ENCODE data around the gene MISP3.

Gene MISP3

DNA sequence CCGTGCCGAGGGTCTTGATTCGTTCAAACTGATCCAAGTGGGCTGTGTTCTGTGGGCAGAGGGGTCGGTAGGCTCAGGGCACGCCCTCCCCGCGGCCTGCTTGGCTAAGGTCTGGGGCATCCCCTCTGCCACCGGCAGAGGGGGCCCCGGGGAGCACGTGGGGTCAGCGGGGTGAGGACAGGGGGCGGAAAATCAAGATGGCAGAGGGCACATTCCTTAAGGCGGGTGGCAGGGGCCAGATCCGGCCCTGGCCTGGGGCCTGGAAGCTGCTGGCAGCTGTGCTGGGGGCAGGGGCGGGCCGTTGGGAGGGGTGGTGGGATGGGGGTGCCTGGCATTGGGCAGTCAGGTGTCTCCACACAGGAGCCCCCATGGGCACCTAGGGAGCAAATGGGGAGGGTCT is 34.3 kb downstream of the MISP3 start:
- DNase-seq: no peak

DNA sequence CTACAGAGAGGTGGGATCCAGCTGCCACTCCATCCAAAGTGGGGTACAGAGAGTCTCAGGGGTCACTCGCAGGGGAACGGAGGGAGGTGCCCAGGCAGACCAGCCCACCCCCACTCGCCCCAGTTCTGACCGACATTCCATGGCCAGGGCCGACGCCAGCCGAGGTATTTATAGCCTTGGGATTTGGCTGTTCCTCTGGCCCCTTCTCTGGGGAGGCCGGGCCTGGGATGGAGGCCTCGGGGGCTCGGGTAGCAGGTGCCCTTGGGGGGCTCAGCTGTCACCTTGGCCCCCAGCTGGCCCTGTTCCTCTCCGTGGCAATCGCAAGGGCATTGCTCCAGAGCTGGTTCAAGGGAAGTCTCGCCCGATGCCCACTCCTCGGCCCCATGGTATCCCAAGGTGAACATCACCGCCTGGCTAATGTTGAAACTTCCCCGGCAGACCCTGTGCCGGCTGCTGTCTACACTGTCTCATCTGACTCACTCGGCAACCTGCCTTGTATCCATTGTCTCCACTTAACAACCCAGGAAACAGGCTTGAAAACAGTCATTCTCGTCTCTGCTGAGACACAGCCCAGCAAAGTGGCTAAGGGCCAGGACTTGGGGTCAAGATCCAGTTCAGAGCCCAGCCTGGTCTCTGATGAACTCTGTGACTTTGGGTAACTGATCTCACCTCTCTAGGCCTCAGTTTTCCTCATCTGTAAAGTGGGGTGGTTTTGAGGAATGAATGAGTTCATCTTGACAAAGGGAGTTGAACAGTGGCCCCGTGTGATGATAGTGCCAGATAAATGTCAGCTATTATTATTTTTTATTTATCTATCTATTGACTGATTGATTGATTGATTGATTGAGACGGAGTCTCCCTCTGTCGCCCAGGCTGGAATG is 35.2 kb downstream of the MISP3 start:
- no peak for DNase-seq

DNA sequence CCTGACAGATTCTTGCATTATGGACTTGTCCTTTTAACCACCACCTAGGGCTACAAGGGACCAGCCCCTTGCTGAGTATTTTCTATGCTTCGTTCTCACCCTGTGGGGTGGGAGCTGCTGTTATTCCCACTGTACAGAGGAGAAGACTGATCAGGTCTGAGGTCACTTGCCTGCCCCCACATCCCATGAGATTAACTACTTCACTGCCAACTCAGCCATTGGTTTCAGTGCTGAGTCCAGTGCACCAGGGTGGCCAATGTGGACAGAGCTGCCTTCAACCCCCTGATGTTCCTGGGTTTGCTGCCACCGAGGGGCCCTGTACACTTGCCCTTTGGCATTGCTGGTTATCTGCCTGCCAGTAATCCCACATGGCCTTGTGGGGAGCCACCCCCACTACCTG is 38.1 kb downstream of the MISP3 start:
- no peak for DNase-seq

DNA sequence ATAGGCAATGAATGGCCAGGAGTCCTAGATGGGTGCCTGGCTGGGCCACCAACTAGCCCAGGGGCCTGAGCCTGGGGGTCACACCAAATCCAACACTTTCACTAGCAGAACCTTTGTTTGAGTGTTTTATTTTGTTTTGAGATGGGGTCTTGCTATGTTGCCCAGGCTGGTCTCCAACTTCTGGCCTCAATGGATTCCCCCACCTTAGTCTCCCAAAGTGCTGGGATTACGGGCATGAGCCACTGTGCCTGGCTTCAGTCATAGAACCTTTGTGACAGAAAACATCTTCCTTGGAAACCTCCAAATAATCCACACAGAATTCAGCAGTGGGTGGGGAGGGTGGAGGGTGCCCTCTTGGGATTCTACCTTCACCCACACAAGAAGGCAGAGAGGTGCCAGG is 38.9 kb downstream of the MISP3 start:
- DNase-seq: no peak

DNA sequence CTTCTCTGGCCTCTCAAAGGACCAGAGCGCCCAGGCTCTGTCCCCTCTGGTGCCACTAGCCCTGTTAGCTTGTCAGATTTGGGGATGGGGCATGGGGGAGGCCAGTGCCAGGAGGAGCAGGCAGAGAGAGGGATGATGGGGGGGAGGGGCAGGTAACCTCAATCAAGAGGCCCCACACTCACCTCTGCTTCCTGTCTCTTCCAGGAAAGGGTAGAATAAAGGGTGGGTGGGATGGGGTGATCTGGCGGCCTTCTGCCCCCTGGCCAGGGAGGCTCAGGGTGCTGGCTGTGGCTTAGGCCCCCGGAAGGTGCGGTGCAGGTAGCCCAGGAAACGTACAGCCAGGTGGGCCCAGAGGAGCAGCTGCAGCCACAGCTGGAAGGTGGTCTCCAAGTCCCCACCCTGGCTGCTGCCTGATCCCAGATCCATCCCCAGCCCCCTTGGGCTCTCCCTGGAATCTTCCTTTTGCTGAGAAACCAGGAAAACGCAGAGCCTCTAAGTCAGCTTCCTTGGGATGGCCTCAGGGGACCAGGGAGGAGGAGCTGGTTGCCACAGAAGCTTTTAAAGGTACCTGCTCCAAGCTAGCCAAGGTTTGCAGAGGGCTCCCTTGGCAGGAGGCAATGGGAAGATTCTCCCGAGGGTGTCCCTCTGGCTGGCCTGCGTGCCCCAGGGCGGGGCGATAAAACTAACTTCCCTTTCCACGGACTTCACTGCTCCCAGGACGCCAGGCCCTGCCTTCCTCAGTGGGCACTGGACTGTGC is 39.6 kb downstream of the MISP3 start:
- DNase-seq: no peak

DNA sequence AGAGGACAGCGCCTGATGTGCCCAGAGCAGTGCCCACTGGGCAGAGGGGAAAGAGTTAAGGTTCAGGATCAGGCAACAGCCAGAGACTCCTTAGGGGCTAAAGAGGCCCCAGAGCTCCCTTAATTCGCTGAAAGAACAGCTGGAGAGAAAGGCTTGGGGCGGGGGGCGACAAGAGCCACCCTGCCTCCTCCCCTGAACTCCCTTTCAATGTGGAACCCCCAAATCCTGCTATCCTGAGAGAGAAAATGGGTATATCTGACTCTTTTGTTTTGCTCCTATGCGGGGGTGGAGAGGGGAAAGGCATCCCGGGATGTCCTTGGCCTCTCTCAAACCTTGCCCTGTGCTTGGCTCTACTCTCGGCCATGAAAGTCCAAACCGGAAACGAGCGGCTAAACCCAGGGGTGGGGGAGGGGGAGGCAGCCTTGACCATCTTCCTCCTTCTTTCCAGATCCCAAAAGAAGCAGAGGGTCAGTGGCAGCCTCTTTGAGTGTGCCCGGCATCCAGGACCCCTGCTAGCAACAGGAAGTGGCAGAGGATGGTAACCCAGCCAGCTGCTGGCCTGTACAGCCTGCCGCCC is 40.3 kb downstream of the MISP3 start:
- DNase-seq: no peak

DNA sequence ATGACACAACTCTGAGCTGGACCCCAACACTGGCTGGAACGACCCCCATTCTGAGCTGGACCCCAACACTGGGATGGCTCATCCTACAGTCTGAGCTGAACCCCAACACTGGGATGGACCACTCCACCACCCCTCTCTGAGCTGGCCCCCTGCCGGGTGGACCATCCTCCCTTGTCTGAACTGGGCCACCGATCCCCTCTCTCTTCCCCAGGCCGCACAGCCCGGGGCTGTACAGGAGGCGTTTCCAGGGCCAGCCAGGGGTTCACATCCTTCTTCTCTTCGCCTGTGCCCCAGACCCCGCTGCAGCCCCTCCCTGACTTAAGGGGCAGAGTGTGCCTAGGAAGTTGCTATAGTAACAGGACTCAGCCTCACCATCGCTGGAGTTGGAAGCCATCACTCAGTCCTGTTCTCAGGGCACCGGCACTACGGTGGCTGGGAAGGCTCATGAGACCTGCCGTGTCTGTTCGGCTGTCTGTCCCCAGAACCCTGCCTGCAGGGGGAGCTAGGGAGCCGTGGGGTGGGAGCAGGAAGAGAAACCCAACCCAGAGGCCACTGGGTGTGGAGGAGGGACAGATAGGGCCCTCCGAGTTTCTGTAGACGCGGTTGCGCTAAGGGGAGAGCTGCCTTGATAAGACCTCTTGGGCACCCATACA is 41.3 kb downstream of the MISP3 start:
- no peak for DNase-seq

DNA sequence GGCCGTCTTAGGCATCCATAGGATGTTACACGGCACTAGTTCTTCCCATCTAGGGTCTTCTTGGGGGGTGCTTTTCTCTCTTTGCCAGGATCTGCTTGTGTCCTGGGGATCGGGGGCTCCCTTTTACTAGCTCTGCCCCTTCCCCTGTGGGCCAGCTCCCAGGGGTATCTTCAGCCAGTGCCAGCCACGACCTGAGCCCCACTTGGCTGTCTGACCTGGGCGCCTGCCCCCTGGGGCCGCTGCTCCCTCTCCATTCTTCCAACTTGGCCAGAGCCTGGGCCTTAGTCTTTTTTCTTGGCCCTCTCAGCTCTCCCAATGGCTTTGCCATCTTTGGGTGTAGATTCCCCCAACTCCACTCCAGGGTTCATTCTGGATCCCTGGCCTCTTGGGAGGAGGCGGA is 41.9 kb downstream of the MISP3 start:
- no peak for DNase-seq

DNA sequence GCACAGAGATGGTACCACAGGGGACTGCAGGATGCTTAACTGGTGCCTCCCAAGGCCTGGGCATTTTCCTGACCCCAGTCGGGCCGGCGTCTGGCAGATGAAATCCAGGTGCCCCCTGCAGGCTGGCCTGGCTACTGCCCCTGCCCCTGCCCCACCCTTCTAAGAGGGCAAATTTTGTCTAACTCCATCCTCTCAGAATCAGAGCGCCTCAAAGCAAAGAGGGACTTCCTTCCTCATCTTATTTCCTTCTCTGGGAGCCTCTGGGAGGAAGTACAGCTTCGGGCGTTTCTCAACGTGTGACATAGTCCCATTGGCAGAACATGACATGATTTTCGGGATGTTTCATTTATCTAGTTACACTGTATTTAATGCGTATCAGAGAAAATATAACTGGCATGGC is 42.3 kb downstream of the MISP3 start:
- DNase-seq: no peak

DNA sequence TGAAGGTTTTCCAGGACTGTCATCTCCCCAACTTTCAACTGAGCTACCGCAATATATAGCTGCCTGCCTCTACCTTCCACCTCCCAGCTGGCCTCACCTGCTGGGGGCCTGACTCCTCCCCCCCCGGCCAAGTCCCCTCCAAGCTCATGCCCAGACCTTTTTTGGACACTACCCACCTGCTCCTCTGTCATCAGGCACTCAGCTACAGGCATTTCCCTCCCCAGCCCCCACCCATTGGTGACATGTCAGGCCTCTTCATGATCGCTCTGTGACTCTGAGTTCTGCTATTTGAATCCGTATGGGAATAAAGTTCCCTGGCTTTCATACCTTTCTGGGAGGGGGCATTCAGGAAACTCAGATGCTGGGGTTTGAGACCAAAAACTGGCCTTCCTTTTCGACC is 43.2 kb downstream of the MISP3 start:
- no peak for DNase-seq

DNA sequence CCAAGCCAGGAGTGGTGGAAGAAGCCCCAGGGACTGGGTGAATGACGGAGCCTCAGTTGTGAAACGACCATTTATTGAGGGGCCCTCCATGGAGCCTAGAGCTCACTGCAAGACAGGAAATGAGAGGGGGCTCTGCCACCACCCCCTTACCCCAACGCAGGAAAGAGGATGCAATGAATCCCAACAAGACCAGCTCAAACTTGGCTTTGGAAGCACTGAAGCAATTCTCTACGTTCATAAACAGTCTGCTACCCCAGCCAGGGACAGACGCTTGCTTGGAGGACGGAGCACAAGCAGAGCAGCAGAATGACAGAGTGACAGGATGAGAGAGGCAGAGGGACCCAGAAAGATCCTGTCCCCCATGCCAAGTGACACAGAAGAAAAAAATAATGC is 43.9 kb downstream of the MISP3 start:
- DNase-seq: no peak

DNA sequence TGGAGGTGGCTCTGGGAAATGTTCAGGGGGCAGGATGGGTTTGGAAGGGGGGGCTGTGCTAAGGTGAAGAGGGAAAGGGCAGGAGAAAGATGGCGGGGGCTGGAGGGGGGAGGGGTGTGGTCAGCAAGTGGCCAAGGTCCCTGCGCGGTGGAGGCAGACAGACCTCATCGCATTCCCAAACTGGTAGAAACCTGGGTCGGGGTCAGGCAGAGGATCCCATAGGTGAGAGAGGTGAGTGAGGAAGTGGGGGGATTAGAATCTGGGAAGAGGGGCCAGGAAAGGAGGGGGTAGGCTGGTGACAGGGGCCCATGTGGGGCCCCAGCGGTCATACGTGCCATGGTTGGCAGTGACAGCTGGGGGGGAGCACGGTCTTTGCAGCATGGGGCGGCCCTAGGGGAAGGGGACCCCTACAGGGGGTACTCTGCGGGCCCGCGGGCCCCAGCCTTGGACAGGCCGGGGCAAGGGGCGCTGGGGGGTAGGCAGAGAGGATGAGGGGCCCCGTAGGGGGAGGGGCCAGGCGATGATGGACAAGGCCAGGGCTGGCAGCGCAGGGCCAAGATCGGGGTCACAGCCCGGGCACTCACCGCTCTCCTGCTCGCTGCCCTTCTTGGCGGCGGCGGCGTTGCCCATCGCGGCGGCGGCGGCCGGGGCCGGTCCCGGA is 44.5 kb downstream of the MISP3 start:
- no peak for DNase-seq

DNA sequence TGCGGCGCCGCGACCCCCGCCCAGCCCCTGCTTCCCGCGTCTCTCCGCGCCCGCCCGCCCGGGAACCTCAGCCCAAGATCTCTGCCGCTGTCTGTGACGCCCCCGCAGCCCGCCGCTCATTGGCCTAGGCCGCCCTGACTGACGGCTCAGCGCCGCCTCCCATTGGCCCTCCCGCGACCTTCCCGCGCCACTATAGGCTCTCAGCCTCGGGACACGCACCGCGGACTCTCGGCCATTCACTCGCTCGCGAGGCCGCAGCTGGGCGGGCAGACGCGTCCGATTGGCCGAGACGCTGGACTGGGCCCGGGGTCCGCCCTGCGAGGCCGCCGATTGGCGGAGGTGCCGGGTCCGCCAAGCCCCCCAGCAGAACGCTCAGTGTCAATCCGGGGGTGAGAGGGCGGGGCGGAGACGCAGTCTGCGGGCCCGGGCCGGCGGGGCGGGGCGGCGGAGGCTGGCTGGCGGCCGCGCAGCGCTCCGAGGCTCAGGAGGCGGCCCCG is 45.1 kb downstream of the MISP3 start, which contains the start of gene PRKACA:
Gene PRKACA (minus strand): TSS at position 95 of the 497 bp plus-strand sequence. CDS start 215 bp downstream, outside the sequence.
- DNase-seq: peak; percentile 98

DNA sequence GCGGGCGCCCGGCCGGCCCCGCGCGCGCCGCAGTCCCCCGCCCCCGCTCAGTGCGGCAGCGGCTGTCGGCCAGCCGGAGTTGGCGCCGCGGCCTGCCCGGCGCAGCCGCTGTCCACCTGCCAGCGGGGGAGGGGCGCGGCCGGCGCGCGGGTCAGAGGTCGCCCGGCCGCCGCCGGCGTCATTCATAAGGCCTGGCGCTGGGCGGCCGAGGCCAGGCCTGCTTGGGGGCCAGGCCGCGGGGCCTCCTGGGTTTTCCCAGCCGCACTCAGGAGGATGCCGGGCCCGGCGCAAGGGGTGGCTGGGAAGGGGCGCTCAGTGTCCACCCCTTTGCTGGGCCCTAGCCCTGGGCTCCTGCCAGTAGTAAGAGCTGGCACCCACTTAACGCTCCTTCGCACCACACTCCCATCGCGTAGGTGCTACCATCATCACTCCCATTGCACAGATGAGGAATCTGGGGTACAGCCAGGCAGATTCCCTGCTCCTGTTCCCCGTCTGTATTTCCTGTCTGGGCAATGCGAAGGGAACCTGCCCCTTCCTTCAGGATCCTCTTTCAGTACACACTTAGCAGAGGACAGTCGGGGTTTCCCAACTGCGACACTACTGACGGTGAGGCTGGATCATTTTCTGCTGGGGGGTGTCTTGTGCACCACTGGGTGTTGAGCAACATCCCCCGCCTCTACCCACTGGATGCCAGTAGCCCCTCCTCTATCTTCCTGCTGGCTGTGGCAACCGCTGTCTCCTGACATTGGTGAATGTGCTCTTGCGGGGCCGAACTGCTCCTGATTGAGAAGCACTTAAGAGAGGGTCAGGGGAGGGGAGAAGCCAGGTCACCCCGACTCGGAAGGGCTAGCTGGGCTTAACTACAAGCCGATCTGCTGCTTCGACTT is 45.8 kb downstream of the MISP3 start:
- DNase-seq: no peak

DNA sequence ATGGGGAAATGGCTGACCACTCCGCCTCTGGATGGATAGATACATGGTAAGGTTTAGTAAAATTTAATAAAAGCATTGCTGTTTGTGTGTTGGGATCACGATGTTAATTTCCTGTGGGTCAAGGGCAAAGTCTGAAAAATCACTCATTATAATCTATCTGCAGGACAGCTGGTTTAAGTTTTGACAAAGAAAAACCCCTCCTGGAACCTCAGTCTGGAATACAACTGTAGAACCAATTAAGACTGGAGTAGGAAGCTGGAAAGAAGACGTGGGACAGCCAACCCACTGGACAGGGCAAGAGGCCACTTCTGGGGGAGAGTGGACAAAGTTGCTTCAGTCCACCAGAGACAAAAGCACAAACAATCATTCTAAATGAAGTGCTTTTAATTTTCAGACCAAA is 46.6 kb downstream of the MISP3 start:
- DNase-seq: no peak

DNA sequence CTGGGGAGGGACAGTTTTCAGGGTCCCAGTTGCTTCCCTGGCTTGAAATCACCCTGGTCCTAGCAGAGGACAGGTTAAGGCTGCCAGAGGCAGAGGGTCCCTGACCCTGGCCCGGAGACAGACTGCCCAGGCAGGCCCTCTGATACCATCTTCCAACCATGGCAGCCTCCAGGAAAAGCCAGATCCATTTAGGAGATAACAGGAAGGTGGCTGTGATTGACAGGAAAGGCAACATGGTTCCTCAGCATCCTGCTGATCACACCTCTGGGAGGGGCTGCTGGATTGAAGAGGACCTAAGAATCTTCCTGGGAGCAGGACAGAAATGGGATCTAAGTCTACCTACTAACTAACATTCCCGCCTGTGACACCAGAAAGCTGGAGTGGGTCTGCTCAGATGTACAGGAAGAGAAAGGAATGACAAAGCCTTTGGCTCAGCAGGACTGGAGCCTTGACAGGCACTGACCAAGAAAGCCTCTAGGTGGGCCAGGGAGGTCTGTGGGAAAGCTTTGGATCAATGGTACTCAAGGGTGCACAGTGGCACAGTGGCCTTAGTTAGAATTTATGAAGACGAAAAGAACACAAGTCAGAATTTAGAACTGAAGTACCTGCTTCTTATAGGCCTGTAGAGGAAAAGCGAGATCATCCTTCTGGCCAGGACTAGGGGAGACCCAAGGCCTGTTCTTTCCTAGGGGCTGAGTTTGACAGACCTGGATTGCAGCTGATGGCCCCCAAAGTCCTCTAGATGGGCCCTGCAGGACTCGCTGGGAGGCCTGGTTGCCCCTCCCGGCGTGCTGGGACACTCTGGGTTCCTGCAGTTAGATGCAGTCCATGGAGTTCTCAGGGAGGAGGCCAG is 47.3 kb downstream of the MISP3 start:
- no peak for DNase-seq

DNA sequence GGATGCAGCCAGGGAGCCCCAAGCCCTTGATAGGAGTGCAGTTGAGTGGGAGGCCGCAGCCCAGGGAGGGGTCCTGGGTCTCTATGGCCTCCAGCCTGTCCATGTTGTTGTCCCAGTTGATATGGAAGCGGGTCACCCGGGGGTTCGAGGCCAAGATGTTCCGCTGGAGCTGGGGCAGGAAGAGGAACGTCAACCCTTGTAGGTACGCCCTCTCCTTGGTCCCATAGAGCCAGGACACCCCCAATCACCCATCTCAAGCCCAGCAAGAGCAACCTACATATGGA is 47.9 kb downstream of the MISP3 start:
- no peak for DNase-seq

DNA sequence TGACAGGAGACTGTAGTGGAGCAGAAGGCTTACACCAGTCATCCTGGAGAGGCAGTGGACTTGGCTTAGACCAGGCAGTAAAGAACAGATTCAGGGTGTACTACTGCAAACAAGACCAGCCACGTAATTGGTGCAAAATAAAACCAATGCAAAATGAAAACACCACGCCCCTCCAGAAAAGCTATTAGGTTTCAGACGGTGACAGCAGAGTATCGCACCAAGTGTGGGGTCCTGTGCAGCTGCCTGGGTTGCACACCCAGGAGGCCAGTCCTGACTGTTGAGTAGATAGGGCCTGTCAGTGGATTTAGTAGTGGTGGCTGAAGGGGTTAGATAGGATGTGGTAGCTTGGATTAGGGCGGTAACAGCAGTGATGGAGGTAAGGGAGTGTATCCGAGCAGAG is 50.3 kb downstream of the MISP3 start:
- DNase-seq: no peak
